ENCODE results near the gene KCTD13.

The KCTD13 gene

DNA sequence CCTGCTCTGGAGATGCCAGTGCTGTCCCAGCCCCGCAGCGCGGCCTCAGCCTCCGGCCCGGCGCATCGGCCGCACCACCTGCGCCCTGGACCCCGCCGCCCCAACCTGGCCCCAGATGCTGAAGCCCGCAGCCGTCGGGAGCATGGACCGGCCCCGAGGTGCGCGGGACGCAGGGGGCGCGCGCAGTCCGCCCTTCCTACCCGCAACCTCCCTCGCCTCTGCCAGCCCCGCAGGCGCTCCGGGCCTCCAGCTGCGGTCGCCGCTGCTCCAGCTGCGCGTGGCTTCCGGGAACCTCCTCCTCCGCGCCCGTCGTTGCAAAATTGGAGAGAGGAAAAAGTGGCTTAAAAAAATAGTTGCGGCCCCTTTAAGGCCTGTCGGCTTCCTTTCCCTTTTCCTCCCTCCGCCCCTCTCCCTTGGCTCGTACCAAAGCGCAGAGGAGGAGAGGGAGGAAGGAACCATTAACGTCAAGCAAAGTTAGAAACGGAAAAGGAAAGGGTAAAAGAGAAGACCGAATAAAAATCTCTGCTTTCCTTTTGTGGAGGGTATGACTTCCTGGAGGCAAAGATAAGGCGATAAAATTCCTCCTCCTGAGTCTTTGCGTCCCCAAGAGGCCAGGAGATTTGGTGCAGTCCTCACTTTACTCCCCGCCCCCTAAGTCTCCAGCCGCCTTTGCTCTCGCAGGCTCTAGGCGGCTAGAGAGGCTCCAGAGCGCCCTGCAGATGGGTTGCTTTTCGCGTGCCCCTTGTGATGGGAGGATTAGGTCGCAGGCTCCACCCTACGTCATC is 63.0 kb downstream of the KCTD13 start, which contains the start of gene CDIPT (continued):
- peak; percentile 77 for TF ChIP-seq ZNF501 (tag by site-specific recombination; IDR thresholded peaks at IDR 0.05)
- TF ChIP-seq EGR2 (tag by site-specific recombination; IDR thresholded peaks at IDR 0.05; ENCODE audit: low read depth), result peak; percentile 39; the same call in 1 of the 2 replicates
- TF ChIP-seq ZNF211 (tag by site-specific recombination; IDR thresholded peaks at IDR 0.05; ENCODE audit: low read depth), result no peak
- TF ChIP-seq, protein P1, sequence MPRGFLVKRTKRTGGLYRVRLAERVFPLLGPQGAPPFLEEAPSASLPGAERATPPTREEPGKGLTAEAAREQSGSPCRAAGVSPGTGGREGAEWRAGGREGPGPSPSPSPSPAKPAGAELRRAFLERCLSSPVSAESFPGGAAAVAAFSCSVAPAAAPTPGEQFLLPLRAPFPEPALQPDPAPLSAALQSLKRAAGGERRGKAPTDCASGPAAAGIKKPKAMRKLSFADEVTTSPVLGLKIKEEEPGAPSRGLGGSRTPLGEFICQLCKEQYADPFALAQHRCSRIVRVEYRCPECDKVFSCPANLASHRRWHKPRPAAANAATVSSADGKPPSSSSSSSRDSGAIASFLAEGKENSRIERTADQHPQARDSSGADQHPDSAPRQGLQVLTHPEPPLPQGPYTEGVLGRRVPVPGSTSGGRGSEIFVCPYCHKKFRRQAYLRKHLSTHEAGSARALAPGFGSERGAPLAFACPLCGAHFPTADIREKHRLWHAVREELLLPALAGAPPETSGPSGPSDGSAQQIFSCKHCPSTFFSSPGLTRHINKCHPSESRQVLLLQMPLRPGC (tag by site-specific recombination; IDR thresholded peaks at IDR 0.05), result peak; percentile 13
- TF ChIP-seq, protein P2, sequence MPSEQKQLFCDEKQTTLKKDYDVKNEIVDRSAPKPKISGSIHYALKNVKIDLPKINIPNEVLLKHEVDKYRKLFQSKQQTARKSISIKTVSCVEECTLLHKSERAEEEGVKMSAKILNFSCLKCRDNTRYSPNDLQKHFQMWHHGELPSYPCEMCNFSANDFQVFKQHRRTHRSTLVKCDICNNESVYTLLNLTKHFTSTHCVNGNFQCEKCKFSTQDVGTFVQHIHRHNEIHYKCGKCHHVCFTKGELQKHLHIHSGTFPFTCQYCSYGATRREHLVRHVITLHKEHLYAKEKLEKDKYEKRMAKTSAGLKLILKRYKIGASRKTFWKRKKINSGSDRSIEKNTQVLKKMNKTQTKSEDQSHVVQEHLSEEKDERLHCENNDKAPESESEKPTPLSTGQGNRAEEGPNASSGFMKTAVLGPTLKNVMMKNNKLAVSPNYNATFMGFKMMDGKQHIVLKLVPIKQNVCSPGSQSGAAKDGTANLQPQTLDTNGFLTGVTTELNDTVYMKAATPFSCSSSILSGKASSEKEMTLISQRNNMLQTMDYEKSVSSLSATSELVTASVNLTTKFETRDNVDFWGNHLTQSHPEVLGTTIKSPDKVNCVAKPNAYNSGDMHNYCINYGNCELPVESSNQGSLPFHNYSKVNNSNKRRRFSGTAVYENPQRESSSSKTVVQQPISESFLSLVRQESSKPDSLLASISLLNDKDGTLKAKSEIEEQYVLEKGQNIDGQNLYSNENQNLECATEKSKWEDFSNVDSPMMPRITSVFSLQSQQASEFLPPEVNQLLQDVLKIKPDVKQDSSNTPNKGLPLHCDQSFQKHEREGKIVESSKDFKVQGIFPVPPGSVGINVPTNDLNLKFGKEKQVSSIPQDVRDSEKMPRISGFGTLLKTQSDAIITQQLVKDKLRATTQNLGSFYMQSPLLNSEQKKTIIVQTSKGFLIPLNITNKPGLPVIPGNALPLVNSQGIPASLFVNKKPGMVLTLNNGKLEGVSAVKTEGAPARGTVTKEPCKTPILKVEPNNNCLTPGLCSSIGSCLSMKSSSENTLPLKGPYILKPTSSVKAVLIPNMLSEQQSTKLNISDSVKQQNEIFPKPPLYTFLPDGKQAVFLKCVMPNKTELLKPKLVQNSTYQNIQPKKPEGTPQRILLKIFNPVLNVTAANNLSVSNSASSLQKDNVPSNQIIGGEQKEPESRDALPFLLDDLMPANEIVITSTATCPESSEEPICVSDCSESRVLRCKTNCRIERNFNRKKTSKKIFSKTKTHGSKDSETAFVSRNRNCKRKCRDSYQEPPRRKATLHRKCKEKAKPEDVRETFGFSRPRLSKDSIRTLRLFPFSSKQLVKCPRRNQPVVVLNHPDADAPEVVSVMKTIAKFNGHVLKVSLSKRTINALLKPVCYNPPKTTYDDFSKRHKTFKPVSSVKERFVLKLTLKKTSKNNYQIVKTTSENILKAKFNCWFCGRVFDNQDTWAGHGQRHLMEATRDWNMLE (tag by site-specific recombination; conservative IDR thresholded peaks at IDR 0.05; ENCODE audit: low read depth), result peak; percentile 50
- TF ChIP-seq TCF7L2 (IDR thresholded peaks at IDR 0.05; ENCODE audit: borderline replicate concordance, low read depth, low read length), result peak; percentile 75
- no peak for TF ChIP-seq ZNF155 (tag by site-specific recombination; IDR thresholded peaks at IDR 0.05)
- TF ChIP-seq ZNF416 (tag by site-specific recombination; IDR thresholded peaks at IDR 0.05), result no peak
- no peak for TF ChIP-seq ZNF701 (tag by site-specific recombination; IDR thresholded peaks at IDR 0.05)
- peak; percentile 78 for TF ChIP-seq KLF7 (tag by site-specific recombination; IDR thresholded peaks at IDR 0.05; ENCODE audit: borderline replicate concordance)
- TF ChIP-seq, protein P3, sequence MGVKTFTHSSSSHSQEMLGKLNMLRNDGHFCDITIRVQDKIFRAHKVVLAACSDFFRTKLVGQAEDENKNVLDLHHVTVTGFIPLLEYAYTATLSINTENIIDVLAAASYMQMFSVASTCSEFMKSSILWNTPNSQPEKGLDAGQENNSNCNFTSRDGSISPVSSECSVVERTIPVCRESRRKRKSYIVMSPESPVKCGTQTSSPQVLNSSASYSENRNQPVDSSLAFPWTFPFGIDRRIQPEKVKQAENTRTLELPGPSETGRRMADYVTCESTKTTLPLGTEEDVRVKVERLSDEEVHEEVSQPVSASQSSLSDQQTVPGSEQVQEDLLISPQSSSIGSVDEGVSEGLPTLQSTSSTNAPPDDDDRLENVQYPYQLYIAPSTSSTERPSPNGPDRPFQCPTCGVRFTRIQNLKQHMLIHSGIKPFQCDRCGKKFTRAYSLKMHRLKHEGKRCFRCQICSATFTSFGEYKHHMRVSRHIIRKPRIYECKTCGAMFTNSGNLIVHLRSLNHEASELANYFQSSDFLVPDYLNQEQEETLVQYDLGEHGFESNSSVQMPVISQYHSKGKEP (tag by site-specific recombination; IDR thresholded peaks at IDR 0.05), result peak; percentile 77; the same call in 1 of the 2 replicates
- peak; percentile 98 for TF ChIP-seq ZNF324 (tag by site-specific recombination; IDR thresholded peaks at IDR 0.05)
- TF ChIP-seq, protein P4, sequence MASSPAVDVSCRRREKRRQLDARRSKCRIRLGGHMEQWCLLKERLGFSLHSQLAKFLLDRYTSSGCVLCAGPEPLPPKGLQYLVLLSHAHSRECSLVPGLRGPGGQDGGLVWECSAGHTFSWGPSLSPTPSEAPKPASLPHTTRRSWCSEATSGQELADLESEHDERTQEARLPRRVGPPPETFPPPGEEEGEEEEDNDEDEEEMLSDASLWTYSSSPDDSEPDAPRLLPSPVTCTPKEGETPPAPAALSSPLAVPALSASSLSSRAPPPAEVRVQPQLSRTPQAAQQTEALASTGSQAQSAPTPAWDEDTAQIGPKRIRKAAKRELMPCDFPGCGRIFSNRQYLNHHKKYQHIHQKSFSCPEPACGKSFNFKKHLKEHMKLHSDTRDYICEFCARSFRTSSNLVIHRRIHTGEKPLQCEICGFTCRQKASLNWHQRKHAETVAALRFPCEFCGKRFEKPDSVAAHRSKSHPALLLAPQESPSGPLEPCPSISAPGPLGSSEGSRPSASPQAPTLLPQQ (tag by site-specific recombination; IDR thresholded peaks at IDR 0.05), result peak; percentile 88
- 0 out of 2 replicates have a peak, but pooled peaks have one; percentile 35 for TF ChIP-seq ZBTB1 (tag by site-specific recombination; IDR thresholded peaks at IDR 0.05)
- TF ChIP-seq GLIS1 (tag by site-specific recombination; IDR thresholded peaks at IDR 0.05), result peak; percentile 61; the same call in 1 of the 2 replicates
- peak; percentile 56 for TF ChIP-seq ZNF785 (tag by site-specific recombination; IDR thresholded peaks at IDR 0.05)
- no peak for TF ChIP-seq BCL11A (tag by site-specific recombination; IDR thresholded peaks at IDR 0.05; ENCODE audit: low read depth)
- TF ChIP-seq, protein P5, sequence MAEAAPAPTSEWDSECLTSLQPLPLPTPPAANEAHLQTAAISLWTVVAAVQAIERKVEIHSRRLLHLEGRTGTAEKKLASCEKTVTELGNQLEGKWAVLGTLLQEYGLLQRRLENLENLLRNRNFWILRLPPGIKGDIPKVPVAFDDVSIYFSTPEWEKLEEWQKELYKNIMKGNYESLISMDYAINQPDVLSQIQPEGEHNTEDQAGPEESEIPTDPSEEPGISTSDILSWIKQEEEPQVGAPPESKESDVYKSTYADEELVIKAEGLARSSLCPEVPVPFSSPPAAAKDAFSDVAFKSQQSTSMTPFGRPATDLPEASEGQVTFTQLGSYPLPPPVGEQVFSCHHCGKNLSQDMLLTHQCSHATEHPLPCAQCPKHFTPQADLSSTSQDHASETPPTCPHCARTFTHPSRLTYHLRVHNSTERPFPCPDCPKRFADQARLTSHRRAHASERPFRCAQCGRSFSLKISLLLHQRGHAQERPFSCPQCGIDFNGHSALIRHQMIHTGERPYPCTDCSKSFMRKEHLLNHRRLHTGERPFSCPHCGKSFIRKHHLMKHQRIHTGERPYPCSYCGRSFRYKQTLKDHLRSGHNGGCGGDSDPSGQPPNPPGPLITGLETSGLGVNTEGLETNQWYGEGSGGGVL (tag by site-specific recombination; IDR thresholded peaks at IDR 0.05), result peak; percentile 53; the same call in 1 of the 2 replicates
- TF ChIP-seq SCRT2 (tag by site-specific recombination; IDR thresholded peaks at IDR 0.05), result peak; percentile 52
- 0 out of 2 replicates have a peak, but pooled peaks have one; percentile 33 for TF ChIP-seq ZNF664 (tag by site-specific recombination; IDR thresholded peaks at IDR 0.05)
- TF ChIP-seq ZNF629 (tag by site-specific recombination; IDR thresholded peaks at IDR 0.05), result peak; percentile 93
- TF ChIP-seq ZBTB17 (tag by site-specific recombination; IDR thresholded peaks at IDR 0.05), result peak; percentile 93
- TF ChIP-seq, protein P6, sequence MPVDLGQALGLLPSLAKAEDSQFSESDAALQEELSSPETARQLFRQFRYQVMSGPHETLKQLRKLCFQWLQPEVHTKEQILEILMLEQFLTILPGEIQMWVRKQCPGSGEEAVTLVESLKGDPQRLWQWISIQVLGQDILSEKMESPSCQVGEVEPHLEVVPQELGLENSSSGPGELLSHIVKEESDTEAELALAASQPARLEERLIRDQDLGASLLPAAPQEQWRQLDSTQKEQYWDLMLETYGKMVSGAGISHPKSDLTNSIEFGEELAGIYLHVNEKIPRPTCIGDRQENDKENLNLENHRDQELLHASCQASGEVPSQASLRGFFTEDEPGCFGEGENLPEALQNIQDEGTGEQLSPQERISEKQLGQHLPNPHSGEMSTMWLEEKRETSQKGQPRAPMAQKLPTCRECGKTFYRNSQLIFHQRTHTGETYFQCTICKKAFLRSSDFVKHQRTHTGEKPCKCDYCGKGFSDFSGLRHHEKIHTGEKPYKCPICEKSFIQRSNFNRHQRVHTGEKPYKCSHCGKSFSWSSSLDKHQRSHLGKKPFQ (tag by site-specific recombination; IDR thresholded peaks at IDR 0.05), result no peak; the same call in 1 of the 2 replicates
- TF ChIP-seq ZNF174 (tag by site-specific recombination; IDR thresholded peaks at IDR 0.05), result peak; percentile 80; the same call in 1 of the 2 replicates
- TF ChIP-seq ZNF366 (tag by site-specific recombination; conservative IDR thresholded peaks at IDR 0.05), result peak; percentile 69
- peak; percentile 98 for TF ChIP-seq KLF16 (tag by site-specific recombination; IDR thresholded peaks at IDR 0.05)
